ENCODE results near the gene KRT20. TPM values are rescaled to one million over a fixed set of nuclear protein-coding genes. Genes with fewer than 3 reads are reported as not detected.
"Not testable (repeated sequence)": the region's sequence is repeated elsewhere in the genome, so short reads cannot be mapped to it uniquely, and the experiment has no call there.

Gene KRT20
- total RNA-seq, 1 experiment from 2014 or later = not detected

DNA sequence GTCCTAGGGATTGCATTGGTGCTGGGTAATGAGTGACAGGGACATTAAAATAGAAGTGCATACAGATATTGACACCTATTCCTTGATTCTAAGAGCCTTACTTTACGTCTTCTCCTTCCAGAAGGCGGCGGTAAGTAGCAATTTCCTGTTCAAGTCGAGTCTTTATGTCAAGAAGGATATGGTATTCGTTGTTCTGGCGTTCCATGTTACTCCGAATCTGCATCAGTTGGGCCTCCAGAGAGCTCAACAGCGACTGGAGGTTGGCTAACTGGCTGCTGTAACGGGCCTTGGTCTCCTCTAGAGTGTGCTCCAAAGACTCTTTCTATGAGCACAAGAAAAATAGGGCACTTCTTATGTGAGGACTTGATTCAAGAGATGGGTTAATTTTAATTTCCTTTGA, 7.0 kb downstream of the KRT20 start:
- DNase-seq = no peak
- no peak overlapping the region for H3K4me3 ChIP-seq (ENCODE audit: insufficient read depth, low read depth, low read length)
- no peaks in the 10 kb centered on the region for H3K36me3 ChIP-seq (replicated peaks; ENCODE audit: control insufficient read depth, insufficient read depth, low read length)
- H3K27me3 ChIP-seq (ENCODE audit: control insufficient read depth, insufficient read depth, low read length) = no peaks in the 10 kb centered on the region

DNA sequence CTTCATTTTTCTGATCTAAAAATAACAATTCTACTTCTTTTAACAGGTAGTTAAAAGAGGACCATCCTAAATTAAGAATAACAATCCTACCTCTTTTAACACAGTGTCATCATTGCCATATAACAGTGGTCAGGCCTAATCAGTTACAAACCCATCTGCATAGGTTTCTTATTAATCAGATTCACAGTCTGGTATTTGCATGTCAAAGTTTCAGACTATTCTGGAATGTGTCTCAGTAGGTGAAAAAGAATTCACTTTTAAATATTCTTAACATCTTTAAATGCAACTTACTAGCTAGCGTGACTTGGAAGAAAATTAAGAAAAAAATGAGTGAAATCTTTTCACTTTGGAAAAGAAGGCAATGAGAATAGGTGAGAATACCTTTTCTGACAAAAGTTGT, 11.2 kb downstream of the KRT20 start:
- no peak for DNase-seq
- no peak overlapping the region for H3K4me3 ChIP-seq (ENCODE audit: insufficient read depth, low read depth, low read length)

DNA sequence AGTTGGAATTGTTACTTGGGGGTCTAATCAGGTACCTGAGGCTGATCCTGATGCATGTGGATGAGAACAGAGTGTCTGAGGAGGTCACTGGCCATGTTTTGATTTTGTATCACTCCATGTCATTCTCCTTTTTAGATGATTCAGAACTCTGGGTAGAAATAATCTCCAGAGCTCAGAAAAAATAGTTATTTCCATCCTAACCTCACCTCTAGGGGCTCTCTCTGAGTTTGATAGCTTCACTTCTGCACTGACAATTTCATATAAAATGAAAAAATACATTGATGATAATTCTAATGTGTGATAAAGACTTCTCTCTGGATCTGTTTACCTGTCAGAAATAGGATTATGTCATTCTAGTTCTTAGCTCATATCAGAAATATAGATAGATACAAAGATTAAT, 11.8 kb downstream of the KRT20 start:
- Histone ChIP-seq H3K27me3 (ENCODE audit: control insufficient read depth, insufficient read depth, low read length) (no peaks in the 10 kb centered on the region), H3K4me3 (ENCODE audit: insufficient read depth, low read depth, low read length) (no peak overlapping the region), H3K36me3 (replicated peaks; ENCODE audit: control insufficient read depth, insufficient read depth, low read length) (no peaks in the 10 kb centered on the region)
- no peak for DNase-seq

More for the DNA sequence above, 11.2 kb downstream of the KRT20 start:
- no peaks in the 10 kb centered on the region for H3K36me3 ChIP-seq (replicated peaks; ENCODE audit: control insufficient read depth, insufficient read depth, low read length)
- H3K27me3 ChIP-seq (ENCODE audit: control insufficient read depth, insufficient read depth, low read length) = no peaks in the 10 kb centered on the region

DNA sequence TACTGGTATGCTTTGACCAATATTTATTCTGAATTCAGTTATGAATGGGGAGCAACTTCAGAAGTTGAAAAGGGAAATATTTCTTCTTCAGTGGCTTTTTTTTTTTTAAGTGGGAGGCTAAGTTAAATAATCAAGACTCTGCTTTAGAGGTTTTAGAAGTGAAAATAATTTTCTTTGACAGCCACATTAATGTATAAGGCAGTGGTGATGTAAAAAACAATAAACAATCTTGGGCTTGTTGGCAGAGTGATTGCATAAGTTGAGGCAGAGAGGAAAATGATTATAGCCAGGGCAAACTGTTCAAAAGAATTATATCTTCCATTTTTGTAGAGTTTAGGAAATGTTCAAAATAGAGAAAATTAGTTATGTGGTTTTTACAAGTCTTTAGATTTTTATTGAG, 12.6 kb downstream of the KRT20 start:
- H3K36me3 ChIP-seq (replicated peaks; ENCODE audit: control insufficient read depth, insufficient read depth, low read length) = no peaks in the 10 kb centered on the region
- DNase-seq = no peak
- H3K4me3 ChIP-seq (ENCODE audit: insufficient read depth, low read depth, low read length) = no peak overlapping the region
- H3K27me3 ChIP-seq (ENCODE audit: control insufficient read depth, insufficient read depth, low read length) = no peaks in the 10 kb centered on the region

DNA sequence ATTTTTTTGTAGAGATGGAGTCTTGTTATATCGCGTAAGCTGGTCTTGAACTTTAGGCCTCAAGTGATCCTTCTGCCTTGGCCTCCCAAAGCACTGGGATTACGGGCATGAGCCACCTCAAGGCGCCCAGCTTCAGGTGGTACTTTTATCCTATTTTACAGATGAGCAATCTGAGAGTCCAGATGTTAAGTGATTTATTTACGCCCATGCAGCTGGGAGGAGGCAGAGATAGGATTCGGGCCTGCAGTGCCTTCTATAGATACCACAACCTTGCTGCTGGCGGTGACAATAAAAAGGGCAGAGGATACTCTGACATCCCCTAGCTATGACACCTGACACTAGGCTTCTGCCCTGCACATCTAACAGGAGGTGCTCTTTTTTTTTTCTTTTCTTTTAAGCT, 13.7 kb downstream of the KRT20 start:
- Histone ChIP-seq H3K36me3 (replicated peaks; ENCODE audit: control insufficient read depth, insufficient read depth, low read length) (no peaks in the 10 kb centered on the region), H3K27me3 (ENCODE audit: control insufficient read depth, insufficient read depth, low read length) (no peaks in the 10 kb centered on the region), H3K4me3 (ENCODE audit: insufficient read depth, low read depth, low read length) (no peak overlapping the region)
- no peak for DNase-seq

DNA sequence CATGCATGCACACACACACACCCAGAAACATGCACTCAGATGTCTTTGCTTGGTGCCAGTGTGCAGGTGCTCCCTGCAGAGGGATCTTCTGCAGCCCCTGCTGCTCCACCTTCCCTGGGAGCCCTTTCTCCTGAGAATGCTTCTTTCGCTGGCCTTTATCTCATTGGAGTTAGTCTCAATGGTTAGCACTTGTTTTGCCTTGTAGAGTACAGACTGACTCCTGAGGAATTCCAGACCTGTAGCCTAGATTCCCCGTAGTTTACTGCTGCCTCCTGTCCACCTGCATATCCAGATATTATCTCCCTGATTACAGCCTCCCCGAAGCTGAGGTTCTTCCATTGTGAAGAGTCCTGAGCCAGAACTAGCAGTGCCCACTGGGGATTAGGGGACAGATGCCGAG, 14.9 kb downstream of the KRT20 start:
- no peaks in the 10 kb centered on the region for H3K36me3 ChIP-seq (replicated peaks; ENCODE audit: control insufficient read depth, insufficient read depth, low read length)
- H3K4me3 ChIP-seq (ENCODE audit: insufficient read depth, low read depth, low read length) = no peak overlapping the region
- DNase-seq = no peak
- H3K27me3 ChIP-seq (ENCODE audit: control insufficient read depth, insufficient read depth, low read length) = no peaks in the 10 kb centered on the region

DNA sequence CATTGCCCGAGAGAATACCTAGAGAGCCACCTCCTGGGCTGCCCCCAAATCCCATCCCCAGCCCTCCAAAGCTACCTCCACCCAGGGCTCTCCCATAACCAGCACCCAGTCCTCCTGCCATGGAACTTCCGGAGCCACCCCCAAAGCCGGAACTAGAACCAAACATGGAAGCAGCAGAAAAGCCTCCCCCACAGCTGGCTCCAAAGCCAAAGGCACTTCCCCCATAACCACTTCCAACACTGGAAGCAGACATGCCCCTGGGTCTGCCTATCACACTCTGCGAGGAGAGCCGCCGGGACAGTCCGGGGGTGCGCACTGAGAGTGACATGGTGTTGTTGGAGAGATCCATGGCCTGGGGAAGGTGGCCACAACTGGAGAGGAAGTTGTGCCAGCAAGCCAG, 18.2 kb downstream of the KRT20 start, which contains the start of gene KRT12:
TSS of gene KRT12 (minus strand) at position 386 of the 400 bp plus-strand sequence. CDS start at position 349, 37 bp downstream.
- Histone ChIP-seq H3K4me3 (ENCODE audit: insufficient read depth, low read depth, low read length) (no peak within 1 kb of the TSS), H3K27me3 (ENCODE audit: control insufficient read depth, insufficient read depth, low read length) (no peaks in the 10 kb centered on the region), H3K36me3 (replicated peaks; ENCODE audit: control insufficient read depth, insufficient read depth, low read length) (no peaks in the 10 kb centered on the region)
- no peak for DNase-seq

DNA sequence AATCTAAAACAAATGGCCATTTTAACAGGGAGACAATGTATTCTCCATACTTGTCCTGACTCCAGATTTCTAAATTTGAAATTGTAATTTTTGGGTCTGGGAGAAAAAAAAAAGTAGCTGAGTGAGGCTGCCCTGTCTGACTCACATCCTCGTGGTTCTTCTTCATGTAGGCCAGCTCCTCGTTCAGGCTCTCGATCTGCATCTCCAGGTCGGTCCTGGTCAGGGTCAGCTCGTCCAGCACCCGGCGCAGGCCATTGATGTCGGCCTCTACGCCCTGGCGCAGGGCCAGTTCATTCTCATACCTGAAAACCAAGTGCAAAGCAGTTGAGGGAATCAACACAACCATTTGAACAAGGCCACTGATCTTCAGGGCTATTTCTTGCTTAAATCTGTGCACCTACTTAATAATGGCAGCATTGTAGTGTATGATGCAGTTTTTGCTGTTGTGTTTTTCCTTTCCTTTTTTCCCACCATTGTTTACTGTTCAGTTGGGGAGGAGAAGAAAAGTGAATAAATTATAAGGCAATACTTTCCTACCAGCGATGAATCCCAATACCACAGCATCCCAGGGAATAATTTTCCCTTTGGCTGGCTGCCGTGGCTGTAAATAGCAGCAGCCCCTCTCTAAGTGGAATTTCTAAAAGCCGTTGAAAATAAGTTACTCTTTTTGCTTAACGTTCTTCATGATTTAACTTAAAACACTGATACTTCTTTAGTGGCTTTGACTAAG, 20.2 kb downstream of the KRT20 start:
- no peak for DNase-seq
- Histone ChIP-seq H3K4me3 (ENCODE audit: insufficient read depth, low read depth, low read length) (no peak overlapping the region), H3K27me3 (ENCODE audit: control insufficient read depth, insufficient read depth, low read length) (no peaks in the 10 kb centered on the region), H3K36me3 (replicated peaks; ENCODE audit: control insufficient read depth, insufficient read depth, low read length) (no peaks in the 10 kb centered on the region)

DNA sequence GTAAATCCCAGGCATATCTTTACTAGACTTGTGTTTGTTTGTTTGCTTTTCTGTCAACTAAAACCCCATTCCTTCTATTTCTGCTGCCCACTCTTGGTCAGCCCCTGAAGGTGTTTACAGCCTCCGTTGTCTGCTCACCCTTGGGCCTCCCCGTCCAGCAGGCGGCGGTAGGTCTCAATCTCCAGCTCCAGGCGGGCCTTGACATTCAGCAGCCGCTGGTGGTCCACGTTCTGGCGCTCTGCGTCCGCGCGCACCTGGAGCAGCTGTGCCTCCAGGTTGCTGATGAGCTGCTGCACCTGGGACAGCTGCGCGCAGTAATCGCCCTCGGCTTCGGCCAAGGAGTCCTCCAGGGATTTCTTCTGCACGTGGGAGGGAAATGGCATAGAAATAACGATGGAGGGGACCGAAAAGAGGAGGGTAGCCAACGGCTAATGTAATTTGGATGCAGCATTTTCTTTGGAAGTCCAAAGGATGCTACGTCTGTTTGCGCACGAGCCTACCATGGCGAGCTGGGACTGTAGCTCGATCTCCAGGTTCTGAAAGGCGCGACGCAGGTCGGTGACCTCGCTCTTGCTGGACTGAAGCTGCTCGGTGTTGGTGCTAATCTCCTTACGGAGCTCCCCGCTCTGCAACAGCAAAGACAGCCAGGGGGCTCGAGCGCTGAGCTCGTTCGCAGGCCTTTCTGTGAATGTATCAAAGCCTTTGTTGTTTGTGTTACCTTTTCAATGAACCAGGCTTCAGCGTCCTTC, 21.9 kb downstream of the KRT20 start:
- Histone ChIP-seq H3K36me3 (replicated peaks; ENCODE audit: control insufficient read depth, insufficient read depth, low read length) (no peaks in the 10 kb centered on the region), H3K27me3 (ENCODE audit: control insufficient read depth, insufficient read depth, low read length) (no peaks in the 10 kb centered on the region), H3K4me3 (ENCODE audit: insufficient read depth, low read depth, low read length) (no peak overlapping the region)
- DNase-seq = peak; percentile 82

DNA sequence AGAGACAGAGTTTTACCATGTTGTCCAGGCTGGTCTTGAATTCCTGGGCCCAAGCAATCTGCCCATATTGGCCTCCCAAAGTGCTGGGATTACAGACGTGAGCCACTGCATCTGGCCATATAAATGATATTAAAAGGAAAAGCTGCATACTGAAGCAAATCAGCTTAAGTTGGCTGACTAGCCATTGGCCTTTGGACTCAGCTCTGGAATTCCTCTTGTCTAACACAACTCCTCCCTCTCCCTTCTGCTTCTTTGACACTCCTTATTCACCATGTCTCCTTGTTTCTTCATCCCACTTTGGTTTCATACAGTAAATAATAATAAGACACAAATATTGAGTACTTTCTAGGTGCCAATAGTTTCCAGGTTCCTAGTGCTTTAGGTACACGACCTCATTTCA, 25.5 kb downstream of the KRT20 start:
- Histone ChIP-seq H3K4me3 (ENCODE audit: insufficient read depth, low read depth, low read length) (no peak overlapping the region), H3K36me3 (replicated peaks; ENCODE audit: control insufficient read depth, insufficient read depth, low read length) (no peaks in the 10 kb centered on the region), H3K27me3 (ENCODE audit: control insufficient read depth, insufficient read depth, low read length) (no peaks in the 10 kb centered on the region)
- DNase-seq = no peak

DNA sequence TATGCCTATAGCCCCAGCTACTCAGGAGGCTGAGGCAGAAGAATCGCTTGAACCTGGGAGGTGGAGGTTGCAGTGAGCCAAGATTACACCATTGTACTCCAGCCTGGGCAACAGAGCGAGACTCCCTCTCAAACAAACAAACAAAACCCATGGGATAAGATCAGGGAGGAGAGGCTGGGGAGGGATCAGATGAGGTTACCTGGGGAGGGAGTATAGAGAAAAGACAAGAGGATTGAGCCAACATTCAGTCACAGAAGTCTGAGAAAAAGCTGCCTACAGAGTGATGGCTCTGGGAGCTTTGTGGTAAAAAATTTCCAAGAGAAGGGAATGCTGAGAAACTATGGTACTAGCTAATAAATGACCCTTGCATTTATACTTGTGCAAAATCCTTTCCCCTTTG, 26.4 kb downstream of the KRT20 start:
- not testable (repeated sequence) for H3K36me3 ChIP-seq (replicated peaks; ENCODE audit: control insufficient read depth, insufficient read depth, low read length); H3K4me3 ChIP-seq (ENCODE audit: insufficient read depth, low read depth, low read length); DNase-seq; H3K27me3 ChIP-seq (ENCODE audit: control insufficient read depth, insufficient read depth, low read length)

DNA sequence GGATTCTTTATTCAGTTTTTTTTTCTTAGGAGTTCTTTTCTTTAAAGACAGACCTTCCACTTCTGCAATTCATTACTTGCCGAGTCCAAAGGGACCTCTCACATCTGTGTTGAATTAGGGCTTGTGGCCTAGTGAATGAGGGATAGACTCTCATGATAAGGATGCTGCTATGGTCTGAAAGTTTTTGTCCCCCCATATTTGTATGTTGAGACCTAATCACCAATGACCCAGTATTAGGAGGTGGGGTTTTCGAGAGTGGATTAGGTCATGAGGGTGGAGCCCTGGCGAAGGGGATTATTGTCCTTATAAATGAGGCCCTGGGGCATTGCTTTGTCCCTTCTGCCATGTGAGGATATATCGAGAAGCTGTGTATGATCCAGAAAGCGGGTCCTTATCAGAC, 27.5 kb downstream of the KRT20 start:
- H3K4me3 ChIP-seq (ENCODE audit: insufficient read depth, low read depth, low read length) = no peak overlapping the region

DNA sequence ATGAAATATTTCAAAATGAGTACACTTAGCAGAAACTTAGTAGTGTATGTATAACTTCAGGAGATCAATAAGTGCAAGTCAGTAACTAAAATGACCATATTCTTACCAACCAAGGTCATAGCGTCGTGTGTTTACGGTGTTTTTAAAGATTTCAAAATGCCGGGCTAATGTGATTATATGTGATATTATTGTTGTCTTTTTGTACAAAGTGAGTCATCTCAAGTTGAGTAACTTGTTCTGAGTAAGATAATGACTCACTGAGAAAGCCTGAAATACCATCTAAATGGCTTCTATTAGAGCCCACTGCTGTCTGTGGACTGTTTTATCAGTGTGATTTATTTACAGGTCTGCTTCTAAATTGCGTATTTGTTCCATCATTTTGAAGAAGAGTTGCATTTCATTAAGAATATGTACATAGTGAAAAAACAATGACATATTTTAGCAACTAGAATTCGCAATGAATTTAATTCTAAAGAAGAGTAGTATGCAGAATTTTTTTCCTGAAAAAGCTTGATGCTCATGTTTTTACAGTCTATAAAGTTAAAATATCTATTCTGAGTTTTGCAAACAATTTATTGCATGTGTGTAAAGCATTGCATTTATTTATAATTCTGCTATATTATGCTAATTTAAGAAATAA, 30.7 kb downstream of the KRT20 start:
- no peak overlapping the region for H3K4me3 ChIP-seq (ENCODE audit: insufficient read depth, low read depth, low read length)
- H3K36me3 ChIP-seq (replicated peaks; ENCODE audit: control insufficient read depth, insufficient read depth, low read length) = no peaks in the 10 kb centered on the region
- no peaks in the 10 kb centered on the region for H3K27me3 ChIP-seq (ENCODE audit: control insufficient read depth, insufficient read depth, low read length)
- DNase-seq = no peak

More for the DNA sequence above, 27.5 kb downstream of the KRT20 start:
- Histone ChIP-seq H3K27me3 (ENCODE audit: control insufficient read depth, insufficient read depth, low read length) (no peaks in the 10 kb centered on the region), H3K36me3 (replicated peaks; ENCODE audit: control insufficient read depth, insufficient read depth, low read length) (no peaks in the 10 kb centered on the region)
- DNase-seq = no peak

DNA sequence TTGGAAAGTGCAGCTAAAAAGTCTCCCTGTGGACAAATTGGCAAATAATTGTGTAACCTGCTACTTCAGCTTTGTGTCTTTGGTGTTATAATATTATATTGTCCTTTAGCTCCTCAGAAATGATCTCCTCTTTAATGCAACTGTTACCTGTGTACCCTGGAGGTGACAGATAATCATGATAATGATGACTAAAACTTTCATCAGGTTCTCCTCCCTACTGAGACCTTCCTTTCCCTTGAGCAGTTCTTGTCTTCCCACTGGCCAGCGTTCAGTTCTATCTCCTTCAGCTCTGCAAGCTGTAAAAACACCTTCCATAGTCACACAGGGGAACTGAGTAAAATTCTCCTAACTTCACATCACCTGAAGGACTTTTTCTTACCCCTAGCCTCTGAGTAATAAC, 32.7 kb downstream of the KRT20 start:
- Histone ChIP-seq H3K27me3 (ENCODE audit: control insufficient read depth, insufficient read depth, low read length) (no peaks in the 10 kb centered on the region), H3K4me3 (ENCODE audit: insufficient read depth, low read depth, low read length) (no peak overlapping the region), H3K36me3 (replicated peaks; ENCODE audit: control insufficient read depth, insufficient read depth, low read length) (no peaks in the 10 kb centered on the region)
- DNase-seq = no peak

Measured in H7 (cell line).